Gastroesophageal sphincter (tissue), 3 donors: Measurements from ENCODE around the gene SIMC1.
"Not testable (repeated sequence)": the region's sequence is repeated elsewhere in the genome, so short reads cannot be mapped to it uniquely, and the experiment has no call there.

ENCODE experiments used
- CTCF ChIP-seq, 4 experiments: fragments of 200-600 bp in 2 of 4; fragments of 450-650 bp in 2 of 4; sonication (generic) in 1 of 4; IDR thresholded peaks; one replicate each; pipeline ENCODE4 v1.5.1; 2017 to 2019; ENCODE audit warnings: antibody characterized with exemption in 4 of 4, mild to moderate bottlenecking in 2 of 4, moderate library complexity in 2 of 4
- EP300 ChIP-seq: sonication (generic); formaldehyde crosslinking; IDR thresholded peaks from one replicate; pipeline ENCODE4 v1.6.1; 2017; ENCODE audit warnings: antibody characterized with exemption, mild to moderate bottlenecking
- POLR2A ChIP-seq, 2 donors: fragments of 450-650 bp; IDR thresholded peaks; one replicate each; pipeline ENCODE4 v1.6.1; 2017; ENCODE audit warnings: antibody characterized with exemption in 2 of 2, mild to moderate bottlenecking in 2 of 2, moderate library complexity in 1 of 2

GRCh38 chr5:176245074-176245473 lies 6.8 kb downstream of the SIMC1 start:
- not testable (repeated sequence) for TF ChIP-seq CTCF (IDR thresholded peaks at IDR 0.05); POLR2A (IDR thresholded peaks at IDR 0.05); EP300
